Activated CD8-positive, alpha-beta memory T cell treated with anti-CD3 and anti-CD28 coated beads, Interleukin-2, amount 50 U/mL, for 24 hours (primary cell): Measurements from ENCODE around the gene FRMD4B.

Experiments
- DNase-seq: peaks from one replicate; pipeline ENCODE4 v3.0.0-alpha.2; 2020; ENCODE audit errors: extremely low read depth

The FRMD4B gene

GRCh38 chr3:69364354-69364753 lies 21.5 kb downstream of the FRMD4B start:
- no peak for DNase-seq

DNA sequence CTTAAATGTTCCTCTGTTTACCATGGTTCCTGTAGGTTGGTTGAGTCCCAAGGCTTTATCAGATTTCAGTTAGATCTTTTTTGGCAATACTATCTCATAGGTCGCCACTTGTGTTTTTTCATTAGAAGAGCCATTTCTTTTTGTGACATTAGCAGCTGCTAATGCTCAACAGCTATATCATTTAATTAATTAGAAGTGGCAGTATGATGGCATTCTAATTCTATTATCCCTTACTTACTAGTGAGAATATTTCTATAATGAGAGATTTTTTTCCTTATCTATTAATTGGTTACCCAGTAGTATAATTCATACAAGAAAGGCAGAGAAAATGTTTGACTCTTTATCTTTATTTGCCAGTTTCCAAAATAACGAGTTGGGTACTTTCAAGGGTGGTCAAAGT lies 25.2 kb downstream of the FRMD4B start:
- no peak for DNase-seq

DNA sequence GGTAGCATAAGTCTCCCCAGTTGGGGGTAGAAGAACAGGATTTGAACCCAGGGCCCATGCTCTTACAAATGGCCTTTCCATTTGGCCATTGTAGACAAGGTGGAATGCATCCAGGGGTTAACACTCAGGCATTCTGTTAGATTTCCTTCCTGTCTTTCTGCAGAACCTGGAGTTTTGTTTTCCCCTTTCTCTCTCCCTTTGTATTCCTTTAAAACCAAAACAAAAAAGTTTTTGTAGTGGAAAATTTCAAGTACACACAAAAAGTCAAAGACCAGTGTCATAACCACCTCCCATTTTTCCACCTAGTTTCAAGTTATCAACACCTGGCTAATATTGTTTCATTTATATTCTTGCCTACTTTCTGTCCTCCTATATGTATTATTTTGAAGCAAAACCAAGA lies 26.0 kb downstream of the FRMD4B start:
- no peak for DNase-seq

DNA sequence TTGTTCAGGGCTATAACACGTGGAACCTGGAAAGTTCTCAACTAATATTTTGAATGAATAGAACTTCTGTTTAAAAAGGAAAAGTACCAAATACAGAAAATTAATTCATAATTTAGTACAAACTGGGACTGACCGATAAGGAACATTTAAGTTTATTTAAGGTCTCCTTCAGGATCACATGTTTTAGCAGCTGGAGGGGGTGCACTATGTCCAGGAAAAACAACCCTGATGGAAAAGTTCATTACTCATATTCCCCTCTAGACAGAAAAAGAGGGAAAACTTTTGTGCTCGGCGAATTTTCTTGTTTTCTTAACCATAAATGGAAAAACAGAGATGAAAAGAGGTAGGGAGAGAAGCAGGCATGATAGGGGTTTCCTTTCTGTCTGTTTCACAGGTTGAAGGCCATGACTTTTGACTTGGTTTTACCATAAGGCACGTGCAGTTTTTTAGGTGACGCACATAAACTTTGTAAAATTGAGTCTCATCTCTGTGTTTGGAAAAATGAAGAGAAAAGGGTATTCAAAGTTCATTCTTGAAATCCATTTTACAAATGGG lies 26.5 kb downstream of the FRMD4B start:
- DNase-seq = no peak

- DNase-seq = no peak
These were observed 28.7 kb downstream of the FRMD4B start for GRCh38 chr3:69357196-69357595.

GRCh38 chr3:69354948-69355347 lies 30.9 kb downstream of the FRMD4B start:
- DNase-seq = no peak

DNA sequence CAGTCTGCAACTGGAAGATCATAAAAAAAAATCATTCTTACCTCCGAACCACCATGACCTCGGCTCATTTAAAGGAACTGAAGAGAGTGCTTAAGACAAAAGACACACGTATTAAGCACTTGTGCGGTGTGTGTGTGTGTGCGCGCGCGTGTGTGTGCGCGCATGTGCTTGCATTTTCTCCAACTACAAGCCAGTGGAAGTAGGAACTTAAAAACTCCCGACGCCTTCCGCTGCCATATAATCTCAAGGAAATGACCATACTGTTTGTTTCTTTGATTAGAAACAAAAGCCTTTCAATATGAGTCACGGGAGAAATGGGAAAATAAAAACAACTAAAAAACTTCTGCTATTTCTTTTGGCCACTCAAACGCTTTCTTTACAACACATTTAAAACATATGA lies 32.4 kb downstream of the FRMD4B start:
- DNase-seq = no peak

DNA sequence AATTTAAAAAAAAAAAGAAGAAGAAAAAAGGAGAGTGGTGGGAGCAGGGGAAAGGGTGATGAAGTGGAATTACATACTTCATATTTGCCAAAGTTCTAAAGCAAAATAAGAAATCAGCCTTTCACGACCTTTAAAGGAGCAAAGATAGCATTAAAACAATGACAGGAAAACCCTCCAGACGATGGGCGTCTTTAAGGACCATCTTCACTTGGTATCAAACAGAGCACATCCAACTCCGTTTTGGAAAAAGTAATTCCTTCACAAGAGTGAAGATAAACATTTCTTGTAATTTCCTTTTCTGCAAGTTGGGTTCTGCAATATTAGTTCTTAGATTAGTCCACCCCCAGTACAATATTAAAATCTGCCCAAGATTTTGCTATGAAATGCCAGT lies 32.8 kb downstream of the FRMD4B start:
- DNase-seq = no peak

DNA sequence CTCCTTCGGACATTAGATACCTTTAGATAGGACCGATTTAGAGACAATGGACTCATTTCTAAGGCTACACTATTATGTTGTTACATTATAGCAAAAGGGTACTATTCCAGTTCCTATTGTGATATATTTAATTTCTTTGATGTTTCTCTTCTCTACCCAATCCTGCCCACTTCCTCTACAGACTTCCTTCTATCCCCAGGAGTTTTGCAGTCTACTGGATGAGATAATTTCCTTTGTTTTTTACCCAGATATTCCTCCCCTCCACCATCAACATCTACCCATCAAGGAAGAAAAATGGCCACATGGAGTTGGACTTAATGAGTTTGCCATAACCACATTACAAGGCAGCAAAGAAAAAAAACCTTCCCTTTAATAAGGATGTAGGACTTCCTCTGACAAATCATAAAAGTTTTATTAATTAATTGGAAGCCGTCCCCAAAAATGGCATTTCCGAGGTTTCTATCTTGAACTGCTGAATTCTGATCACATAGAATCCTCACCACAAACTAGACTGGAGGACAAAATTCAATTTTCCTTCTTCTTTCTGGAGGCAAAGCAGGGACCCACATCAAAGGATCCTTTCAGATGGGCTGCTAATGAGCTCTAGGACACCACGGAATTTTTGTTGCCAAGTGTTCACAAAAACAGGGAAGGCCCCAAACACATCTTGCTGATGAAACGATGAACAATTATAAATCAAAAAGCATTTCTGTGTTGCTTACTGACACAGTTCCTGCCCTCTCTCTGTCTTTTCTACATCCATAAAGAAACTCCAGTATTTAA lies 33.4 kb downstream of the FRMD4B start:
- DNase-seq = no peak

GRCh38 chr3:69343875-69344274 lies 42.0 kb downstream of the FRMD4B start:
- DNase-seq = no peak

GRCh38 chr3:69342074-69342473 lies 43.8 kb downstream of the FRMD4B start:
- no peak for DNase-seq

DNA sequence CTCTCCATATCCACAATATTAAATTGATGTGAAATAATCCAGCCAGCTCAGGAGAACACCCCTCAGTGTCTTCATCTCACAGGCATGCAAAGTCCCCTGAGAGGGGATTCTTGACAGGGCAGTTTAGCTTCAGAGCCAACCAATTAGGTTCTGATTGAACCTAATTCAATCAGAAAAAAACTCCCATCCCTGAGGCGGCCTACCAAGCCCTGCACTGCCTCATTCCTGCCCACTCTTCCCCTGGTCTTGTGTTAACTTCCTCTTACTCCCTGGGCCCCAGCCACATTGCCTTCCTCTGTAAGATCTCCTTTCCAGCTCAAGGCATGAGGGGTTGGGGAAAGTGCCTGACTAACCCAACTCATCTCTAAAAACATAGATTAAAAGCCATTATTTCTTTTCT lies 46.1 kb downstream of the FRMD4B start:
- DNase-seq = no peak

DNA sequence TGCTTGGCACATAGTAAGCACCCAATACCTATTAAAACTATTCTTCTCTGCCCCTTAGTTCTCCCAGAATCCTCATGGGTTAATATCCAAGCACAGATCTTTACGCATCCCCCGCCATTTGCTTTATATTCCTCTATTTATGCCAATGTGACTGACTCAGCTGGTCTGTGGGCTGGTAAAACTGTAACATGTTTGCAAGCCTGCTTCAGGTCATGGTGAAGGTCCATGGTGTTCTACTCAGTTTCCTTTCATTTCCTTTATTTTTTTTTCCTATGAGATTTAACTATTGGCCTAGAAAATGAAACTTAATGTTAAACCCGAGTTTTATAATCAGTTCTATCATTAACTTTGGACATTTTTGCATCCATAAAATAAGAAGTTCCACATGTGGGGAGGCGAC lies 47.0 kb downstream of the FRMD4B start:
- DNase-seq = no peak

DNA sequence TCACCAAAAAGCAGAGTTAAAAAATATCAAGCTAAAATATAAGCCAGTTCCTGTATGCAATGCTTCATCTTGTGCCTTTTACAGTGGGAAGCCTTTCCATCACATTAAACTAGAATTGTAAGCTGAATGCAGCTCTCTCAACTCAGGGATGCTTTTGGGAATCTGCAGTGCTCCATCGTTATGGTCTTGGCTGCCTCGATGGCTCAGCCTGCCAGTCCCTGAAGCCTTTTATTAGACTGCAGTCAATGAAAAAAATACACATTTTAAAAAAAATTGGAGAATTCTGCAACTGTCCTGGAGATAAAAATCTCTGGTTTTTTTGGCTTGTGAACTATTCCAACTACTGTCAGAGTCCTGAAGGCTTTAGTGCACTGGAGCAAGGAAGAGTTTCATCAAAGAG lies 53.0 kb downstream of the FRMD4B start:
- DNase-seq = no peak

DNA sequence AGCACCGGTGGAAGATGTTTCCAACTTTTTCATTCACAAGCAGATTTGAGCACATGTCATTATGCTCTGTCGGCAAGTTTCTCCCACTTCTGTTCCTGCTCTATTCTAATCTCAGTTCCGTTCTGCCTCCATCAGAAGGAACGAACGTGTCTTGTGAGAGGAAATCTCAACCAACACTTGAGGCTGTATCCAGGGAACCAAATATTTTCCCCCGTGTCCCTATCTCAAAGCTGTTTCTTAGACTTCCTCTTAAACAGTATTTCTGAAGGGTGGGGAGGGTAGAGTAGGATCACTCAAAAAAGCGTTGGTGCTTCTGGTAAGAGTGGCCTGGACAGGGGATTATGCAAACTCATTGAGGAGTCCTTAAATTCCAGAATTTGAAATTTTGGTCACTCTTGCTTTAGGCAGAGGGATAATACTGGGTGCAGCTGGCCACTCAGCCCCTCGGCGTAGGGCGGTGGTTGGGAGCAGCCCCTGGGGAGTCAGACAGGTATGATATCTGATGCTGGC lies 54.9 kb downstream of the FRMD4B start:
- no peak for DNase-seq

GRCh38 chr3:69329892-69330291 lies 56.0 kb downstream of the FRMD4B start:
- DNase-seq = no peak

GRCh38 chr3:69328963-69329302 lies 57.0 kb downstream of the FRMD4B start:
- no peak for DNase-seq

DNA sequence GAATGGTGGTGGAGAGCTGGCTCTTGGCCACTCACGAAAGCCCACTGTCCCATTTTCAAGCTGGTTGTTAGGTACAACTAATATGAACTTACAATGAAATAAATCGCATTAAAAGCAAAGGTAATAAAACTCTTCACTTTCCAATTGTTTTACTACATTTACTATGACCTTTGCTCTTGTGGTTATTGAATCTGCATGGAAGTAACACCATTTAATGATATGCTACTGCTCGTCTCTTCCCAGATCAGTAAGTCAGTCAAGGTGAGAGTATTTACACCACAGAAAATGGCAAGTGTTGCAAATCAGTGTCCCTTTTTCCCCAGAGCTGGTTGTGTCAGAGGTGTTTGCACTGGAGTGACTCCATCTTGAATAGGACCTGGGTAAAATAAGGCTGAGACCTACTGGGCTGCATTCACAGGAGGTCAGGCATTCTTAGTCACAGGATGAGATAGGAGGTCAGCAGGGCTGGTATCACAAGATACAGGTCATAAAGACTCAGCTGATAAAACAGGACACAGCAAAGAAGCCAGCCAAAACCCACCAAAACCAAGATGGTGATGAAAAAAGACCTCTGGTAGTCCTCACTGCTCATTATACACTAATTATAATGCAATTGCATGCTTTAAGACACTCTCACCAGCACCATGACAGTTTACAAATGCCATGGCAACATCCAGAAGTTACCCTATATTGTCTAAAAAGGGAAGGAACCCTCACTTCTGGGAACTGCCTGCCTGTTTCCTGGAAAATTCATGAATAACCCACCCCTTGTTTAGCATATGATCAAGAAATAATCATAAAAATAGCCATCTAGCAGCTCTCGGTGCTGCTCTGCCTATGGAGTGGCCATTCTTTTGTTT lies 57.6 kb downstream of the FRMD4B start:
- no peak for DNase-seq

DNA sequence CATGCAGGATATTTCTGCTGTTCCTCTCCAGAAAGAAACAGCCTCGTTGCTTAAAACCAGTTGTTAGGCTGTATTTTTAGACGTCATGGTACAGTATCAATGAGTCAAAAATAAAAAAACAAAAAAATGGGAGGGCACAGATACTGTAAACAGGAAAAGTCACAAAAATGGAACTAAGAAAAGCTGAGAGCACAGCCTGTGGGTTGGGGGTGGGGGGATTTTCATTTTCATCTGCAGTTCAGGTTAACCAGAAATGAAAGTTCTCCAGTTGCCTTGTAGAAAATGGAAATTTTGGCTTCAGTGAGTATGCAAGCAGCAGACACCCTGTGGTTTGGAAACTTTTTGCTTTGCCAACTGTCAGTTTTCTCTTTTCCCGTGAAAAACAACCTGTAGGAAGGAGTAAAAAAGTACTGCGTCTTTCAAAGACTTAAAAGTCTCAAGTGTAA lies 59.0 kb downstream of the FRMD4B start:
- peak; percentile 15 for DNase-seq

DNA sequence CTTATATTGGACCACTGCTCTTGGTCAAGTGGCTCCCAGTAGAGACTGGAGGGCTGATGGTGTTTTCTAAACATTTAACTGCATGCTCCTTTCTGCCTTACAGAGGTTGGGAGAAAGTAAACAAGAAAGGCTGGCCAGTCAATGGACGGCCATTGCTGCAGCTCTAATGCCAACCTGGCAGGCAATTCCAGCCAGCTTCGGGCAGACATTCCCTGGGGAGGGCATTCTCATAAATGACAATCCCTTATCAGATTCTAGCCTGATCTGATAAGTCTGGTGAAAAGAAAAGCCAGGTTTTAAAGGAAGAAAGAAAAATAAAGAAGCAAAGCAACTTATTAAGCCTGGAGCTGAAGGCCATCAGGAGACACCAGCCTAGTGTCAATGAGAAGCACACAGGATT lies 60.7 kb downstream of the FRMD4B start:
- DNase-seq = no peak

DNA sequence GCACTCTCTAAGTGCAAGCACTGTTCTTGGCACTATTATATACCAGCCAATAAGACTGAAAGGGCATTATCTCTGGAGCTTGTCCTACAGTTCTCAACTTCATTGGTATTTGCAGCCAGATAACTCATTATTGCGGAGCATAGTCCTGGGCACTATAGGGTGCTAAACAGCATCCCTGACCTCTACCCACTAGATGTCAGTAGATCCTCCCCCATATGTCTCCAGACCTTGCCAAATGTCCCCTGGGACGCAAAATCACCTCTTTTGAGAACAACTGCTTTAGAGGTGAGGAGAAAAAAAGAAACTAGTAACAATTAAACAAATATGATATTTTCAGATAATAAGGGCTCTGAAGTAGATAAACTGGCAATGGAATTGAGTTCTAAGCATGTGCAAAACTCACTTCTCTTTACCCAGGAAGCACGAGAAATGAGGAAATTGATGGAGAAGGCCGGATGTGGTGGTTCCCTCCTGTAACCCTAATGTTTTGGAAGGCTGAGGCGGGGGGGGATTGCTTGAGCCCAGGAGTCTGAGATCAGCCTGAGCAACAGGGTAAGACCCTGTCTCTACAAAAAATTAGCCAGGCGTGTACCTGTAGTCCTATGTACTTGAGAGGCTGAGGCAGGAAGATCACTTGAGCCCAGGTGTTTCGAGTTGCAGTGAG lies 61.4 kb downstream of the FRMD4B start:
- DNase-seq = no peak

- no peak for DNase-seq
These were observed 61.9 kb downstream of the FRMD4B start for GRCh38 chr3:69323941-69324340.
